RKO (cell line): ENCODE results near the gene KXD1.
"Not testable (repeated sequence)": the region's sequence is repeated elsewhere in the genome, so short reads cannot be mapped to it uniquely, and the experiment has no call there.

Experiments used
- DNase-seq: peaks from one replicate; pipeline ENCODE4 v3.0.0-alpha.2; 2016; ENCODE audit warnings: low spot score

Gene KXD1, protein sequence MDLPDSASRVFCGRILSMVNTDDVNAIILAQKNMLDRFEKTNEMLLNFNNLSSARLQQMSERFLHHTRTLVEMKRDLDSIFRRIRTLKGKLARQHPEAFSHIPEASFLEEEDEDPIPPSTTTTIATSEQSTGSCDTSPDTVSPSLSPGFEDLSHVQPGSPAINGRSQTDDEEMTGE

DNA sequence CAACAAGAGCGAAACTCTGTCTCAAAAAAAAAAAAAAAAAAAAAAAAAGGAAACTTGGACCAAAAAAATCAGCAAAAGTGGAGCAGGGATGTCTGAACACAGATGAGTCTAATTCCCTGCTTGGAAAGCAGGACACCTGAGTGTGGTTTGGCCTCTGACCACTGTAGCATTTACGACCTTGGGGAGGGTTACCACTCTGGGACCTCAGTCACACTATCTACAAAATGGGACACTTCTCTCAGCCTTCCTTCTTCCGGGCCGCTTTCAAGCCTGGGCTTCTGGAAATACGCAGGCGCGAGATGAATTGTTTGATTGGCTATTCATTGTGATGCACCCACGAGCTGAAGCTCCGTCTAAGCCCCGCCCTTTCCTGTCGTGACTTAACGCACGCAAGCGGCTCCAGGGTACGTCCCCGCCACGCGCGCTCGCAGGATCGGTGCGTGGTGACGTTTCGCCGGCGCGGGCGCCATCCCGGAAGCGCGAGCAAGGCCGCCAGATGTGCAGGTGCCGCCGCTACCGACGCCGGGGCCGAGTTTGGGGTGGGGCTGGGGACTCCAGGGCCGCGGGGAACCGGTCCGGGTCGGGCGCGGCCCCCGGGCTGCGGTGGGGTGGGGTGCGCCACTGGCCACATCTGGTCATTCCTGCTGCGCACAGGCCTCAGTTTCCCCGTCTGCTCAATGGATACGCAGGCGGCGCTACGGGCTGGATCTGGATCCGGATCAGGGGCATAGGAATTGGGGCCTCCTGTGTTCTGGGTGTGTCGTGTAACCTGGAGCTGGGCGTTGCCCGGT lies at the start of gene KXD1:
Gene KXD1, plus strand, starts transcription at position 460 of the 791 bp plus-strand sequence. CDS start 4,187 bp downstream, outside the sequence.
- peak; percentile 99 for DNase-seq

DNA sequence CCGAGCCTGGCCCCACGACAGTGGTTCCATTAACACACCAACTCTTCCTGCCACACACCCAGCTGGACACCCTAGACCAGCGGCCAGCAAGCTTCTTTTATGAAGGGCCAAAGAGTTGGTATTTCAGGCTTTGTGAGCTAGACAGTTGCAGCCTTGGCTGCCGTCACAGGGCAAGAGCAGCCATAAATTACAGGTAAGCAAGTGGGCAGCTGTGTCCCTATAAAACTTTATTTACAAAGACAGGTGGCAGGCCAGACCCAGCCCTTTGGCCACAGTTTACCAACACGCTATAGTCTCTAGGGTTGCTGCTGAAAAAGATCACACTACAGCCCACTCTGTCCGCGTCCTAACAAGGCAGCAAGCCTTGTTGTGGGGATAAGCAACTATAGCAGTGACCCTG lies 49.1 kb upstream of the KXD1 start:
- DNase-seq, result no peak

DNA sequence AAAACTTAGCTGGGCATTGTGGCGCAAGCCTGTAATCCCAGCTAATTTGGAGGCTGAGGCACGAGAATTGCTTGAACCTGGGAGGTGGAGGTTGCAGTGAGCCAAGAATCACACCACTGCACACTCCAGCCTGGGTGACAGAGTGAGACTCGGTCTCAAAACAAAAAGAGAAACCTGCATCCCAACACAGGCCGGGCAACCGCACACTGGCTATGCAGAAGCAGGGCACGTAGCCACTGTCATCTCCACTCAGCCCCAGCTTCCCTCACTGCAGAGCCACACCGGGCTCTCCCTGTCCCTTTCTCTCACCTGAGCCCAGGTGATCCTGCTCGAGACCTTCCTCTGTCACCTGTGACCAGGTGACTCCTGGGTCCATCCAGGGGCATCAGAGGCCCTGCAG lies 47.5 kb upstream of the KXD1 start:
- no peak for DNase-seq

DNA sequence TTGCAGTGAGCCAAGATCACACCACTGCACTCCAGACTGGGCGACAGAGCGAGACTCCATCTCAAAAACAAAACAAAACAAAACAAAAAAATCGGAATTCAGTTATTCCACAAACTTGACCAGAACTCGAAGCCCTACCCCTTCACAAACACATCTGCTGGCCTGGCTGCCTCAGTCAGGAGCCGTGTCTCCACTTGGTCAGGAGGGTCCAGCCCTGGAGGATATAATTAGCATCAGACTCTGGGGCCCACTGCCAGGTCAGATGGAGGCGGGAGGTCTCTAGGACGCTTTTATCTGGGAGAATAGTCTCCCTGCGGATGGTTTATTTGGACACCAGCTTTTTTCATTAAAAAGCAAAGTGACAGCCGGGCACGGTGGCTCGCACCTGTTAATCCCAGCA lies 43.8 kb upstream of the KXD1 start:
- no peak for DNase-seq

DNA sequence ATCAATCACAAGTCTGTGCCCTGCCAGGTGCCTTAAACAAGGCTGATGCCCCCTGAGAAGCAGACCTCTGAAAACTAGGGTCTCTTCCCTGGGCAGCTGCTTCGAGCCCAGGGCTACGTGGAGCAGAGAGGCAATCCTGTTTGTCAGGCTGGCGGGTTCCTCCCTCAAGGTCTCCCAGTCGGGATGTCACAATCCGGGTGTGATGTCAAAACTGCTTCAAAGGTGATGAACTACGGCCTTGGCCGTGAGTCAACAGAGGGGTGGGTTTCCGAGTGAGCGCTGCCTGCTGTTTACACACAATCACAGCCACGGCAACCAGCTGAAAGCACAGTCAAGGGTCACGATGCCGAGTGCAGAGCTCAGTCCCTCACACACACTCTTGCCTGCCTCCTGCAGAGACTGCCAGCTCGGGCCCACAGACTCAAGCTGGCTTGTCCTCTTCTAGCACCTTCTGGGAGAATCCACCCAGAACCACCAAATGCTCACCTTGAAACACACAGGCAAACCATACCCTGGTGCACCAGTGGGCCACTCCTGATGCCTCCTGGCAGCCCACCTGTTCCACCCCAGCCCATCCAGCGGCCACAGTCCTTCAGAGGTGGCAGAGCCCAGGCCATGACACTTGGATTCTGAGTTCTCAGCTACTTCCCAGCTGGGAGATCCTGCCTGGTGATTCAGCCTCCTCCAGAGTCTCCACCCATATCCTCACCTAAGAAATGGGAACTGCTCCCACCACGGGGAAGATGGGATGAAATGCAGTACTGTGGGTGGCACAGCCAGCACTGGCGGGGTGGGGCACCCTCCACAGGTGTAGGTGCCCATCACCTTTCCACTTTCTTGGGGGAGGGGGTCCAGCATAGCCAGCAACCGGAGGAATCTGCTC lies 42.6 kb upstream of the KXD1 start:
- DNase-seq, result no peak

DNA sequence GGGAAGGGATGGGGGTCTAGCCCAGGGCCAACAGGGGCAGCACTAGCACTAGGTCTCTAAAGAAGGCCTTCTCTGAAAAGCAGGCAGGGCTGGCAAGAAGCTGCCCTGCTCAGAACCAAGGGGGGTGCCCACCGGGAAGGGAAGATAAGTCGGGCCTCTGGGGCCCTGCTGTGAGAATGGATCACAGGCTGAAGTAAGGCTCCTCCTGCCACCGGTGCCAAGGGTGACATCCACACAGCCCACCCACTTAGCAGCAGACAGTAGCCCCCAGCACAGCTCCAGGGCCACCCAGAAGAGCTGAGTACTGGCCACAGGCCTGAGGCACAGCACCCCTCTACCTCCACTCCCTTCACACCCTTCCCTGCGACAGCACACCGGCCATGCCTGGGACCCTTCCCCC lies 41.7 kb upstream of the KXD1 start:
- no peak for DNase-seq

DNA sequence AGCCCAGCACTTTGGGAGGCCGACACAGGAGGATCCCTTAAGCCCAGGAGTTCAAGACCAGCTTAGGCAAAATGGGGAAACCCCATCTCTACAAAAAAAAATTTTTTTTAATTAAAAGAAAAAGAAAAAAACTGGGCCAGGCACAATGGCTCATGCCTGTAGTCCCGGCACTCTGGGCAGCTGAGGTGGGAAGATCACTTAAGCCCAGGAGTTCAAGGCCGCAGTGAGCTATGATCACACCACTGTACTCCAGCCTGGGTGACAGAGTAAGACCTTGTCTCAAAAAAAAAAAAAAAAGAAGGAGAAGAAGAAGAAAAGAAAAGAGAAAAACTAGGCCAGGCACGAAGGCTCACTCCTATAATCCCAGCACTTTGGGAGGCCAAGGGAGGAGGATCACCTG lies 40.1 kb upstream of the KXD1 start:
- no peak for DNase-seq

DNA sequence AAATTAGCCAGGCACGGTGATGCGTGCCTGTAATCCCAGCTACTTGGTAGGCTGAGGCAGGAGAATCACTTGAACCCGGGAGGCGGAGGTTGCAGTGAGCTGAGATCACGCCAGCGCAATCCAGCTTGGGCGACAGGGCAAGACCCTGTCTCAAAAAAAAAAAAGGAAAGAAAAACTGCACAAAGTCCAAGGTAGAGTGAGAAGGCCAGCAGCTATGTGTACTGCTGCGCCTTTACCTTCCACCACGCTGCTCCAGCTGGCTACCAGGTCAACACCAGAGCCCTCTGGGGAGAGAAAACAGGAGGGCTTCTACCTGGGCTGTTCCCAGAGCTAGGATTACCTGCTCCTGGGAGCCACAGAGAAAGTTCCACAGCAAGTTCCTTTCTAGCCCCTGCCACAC lies 39.0 kb upstream of the KXD1 start:
- DNase-seq, result no peak

DNA sequence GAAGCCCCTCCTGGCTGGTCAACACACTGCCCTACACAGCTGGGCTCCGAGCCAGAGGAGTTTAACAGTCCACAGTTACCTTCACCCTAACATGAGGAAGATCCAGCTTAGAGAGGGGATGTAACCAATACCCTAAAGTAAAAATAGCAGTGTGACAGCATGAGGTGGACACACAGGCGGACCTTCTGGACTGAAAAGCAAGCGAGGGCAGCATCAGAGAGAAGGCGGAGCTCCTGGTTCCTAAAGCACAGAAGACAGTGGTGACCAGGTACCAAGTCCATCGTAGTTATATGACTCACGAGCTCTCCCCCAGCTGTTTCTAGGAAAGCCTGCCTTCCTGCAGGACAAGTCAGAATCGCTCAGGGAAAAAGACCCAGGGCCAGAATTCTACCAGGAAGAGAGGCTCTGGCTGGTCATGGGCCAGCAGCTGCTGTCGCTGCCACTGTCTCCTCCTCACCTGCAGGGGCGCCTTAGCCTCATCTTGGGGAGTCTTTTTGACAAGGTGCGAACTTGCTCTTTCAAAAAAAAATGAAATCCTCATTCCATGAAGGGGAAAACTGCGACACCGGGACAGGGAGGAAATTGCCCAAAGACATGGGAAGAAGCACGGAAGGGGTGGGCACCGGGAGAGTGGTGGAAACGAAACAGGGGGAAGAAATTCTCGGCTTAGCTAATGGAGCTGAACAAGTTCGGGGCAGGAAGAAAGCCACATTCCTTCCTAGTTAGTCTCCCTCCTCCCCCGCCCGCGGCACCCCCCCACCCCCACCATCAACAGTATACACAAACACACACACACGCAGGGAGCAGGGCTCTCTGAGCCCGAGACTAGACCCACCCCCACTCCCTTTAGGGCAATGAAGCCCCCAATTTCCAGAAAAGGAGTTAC lies 37.5 kb upstream of the KXD1 start:
- DNase-seq, result peak; percentile 88

DNA sequence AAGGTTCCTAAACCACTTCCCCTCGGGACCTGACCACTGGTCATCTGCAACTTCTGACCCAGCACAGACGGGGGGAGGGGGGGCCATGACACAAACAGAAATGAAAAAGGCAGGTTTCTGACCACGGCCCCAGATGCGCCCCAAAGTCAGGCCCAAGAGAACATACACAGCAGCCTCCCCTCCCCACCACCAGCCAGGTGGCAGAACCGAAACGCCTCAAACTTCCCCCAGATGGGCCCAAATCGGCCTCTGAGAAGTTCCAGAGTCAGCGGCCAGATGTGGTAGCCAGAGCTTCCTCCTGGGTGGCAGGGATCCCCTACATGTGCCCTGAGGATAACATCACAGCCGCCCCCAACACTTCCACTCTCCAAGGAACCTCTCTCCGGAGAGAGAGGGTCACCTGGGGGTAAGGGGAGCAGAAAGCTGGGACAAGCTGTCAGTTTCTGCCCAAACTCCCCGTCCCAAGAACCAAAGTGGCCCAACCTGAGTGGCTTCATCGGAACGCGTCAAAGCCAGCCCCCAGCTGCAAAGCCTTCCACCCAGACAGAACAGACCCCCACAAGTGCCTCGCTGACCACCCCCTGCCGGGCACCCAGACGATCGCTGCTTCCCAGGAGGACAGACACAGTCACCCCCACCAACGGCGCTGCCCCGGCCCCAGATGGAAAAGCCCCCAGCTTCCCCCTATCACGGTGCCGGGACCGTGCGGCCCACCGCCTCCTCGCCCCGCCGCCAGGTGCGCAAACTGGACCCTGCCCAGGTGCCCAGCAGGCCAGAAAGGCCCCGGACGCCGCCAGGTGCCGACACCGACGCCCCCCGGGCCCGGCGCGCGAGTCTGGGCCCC lies 36.6 kb upstream of the KXD1 start:
- peak; percentile 28 for DNase-seq

DNA sequence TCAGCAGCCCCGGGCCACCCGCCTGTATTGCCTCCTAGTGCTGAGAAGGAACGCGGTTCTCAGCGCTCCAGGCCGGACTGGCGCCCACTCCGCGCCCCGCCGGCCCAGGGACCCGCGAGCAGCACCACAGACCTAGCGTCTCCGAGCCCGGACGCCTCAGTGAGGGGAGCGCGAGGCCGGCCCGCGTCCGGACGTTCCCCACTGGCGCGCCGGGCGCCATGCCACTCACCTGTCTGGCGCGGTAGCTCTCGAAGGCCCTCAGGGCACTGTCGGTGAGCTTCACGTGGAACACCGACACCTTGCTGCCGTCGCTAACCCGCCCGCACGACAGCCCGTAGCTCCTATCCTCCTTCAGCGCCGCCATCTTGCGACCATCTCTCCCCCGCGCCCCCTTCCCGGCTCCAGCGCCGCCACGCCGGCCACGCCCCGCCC lies 36.0 kb upstream of the KXD1 start, which contains the start of gene ELL:
Gene ELL, minus strand, starts transcription at position 379 of the 432 bp plus-strand sequence. Its CDS starts 15 bp downstream, at position 364.
- DNase-seq, result no peak

DNA sequence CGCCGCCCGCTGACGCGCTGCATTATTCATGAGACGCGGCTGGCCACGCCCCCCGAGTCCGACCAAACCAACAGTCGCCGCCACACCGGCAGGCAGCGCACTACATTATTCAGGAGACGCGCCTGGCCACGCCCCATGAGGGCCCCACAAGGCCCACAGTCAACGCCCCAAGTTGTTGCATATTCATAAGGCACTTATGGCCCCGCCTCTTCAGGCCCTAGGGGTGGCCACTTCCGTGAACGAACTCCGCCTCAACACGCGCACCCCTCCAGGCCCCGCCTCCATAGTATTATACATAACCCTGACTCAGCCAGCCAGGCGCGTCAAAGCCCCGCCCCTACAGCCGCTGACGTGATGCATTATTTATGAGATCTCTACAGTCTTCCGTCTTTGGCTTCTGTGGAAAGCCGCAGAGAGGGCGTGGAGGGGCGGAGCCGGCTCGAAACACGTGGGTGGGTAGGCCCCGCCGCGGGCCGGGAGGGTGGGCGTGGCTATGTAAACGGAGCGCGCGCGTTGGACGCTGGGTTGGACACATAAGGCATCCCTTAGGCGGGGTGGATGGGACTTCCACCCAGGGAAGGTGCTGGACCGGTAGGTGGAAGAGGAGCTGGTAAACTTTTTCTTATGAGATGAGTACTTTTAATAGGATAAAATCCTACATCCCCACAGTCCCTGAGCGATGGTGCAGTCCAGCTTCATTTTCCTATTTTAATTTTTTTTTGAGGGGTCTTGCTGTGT lies 35.4 kb upstream of the KXD1 start:
- peak; percentile 100 for DNase-seq

DNA sequence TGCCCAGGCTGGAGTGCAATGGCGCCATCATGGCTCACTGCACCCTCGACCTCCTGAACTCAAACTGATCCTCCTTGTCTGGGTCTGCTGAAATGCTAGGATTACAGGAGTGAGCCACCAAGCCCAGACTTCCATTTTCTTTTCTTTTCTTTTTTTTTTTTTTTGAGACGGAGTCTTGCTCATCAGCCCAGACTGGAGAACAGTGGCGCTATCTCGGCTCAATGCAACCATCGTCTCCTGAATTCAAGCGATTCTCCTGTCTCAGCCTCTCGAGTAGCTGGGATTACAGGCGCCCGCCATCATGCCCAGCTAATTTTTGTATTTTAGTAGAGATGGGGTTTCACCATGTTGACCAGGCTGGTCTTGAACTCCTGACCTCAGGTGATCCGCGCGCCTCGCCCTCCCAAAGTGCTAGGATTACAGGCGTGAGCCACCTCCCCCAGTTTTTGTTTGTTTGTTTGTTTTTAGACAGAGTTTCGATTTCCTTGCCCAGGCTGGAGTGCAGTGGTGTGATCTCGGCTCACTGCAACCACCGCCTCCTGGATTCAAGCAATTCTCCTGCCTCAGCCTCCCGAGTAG lies 34.7 kb upstream of the KXD1 start:
- not testable (repeated sequence) for DNase-seq

DNA sequence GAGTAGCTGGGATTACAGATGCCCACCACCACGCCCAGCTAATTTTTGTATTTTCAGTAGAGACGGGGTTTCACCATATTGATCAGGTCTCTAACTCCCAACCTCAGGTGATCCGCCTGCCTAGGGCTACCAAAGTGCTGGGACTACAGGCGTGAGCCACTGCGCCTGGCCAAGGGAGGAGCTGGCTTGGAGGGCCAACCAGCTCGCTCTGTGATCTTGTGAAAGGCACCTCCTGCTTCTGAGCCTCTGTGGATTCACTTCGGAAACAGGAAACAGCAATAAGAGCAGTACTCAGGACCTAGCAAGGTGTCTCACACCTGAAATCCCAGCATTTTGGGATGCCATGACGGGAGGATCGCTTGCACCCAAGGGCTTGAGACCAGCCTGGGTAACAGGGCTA lies 33.8 kb upstream of the KXD1 start:
- DNase-seq, result no peak

DNA sequence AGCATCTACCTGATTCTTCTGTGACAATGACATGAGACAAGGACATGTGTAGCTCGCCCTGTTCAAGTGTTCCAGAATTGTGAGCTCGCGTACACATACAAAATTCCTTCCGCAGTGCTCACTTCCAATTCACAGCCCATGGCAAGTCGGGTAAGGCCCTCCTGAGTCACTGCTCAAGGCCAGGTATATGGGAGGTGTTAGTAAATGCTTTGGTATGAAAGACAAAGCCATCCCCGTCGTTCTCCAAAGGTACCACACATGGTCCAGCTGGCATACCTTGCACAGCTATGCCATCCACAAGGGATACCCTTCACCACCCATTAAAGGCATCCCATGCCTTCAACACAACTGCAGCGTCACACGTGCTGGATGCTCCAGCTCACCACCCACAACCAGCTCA lies 31.4 kb upstream of the KXD1 start:
- DNase-seq, result no peak

DNA sequence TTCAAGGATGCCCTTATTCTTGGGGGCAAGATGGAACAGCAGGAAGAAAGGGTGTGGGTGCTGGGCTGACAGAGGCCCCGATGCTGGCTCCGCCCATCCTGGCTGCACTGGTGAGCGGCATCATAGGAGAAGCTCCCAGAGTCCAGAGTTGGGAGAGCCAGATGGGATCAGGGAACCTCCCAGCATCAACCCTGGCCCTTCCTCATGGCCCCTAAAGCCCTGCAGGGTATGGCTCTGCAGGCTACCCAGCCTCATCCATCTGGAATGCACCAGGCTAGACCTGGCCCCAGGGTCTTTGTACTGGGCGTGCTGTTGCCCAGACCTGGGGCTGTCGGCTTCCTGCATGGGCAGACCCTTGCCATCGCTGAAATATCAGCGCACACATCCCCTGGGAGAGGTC lies 27.9 kb upstream of the KXD1 start:
- no peak for DNase-seq

DNA sequence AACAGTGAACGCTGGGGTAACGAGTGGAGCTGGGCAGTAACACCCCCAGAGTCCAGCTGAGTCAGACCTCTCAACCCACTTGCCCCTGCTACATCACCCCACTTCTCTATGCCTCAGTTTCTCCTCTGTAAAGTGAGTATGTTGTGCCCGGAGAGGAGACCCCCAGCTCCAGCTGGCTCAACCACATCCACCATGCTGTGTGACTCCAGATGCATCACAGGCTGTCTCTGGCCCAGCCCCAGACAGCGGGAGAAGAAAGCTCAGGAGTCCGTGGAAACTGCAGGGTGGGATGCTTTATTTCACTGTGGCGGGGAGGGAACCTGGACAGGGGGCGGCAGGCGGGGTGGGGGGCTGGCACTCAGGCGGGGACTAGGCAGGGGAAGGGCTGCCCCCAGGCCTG lies 26.2 kb upstream of the KXD1 start:
- DNase-seq, result no peak

DNA sequence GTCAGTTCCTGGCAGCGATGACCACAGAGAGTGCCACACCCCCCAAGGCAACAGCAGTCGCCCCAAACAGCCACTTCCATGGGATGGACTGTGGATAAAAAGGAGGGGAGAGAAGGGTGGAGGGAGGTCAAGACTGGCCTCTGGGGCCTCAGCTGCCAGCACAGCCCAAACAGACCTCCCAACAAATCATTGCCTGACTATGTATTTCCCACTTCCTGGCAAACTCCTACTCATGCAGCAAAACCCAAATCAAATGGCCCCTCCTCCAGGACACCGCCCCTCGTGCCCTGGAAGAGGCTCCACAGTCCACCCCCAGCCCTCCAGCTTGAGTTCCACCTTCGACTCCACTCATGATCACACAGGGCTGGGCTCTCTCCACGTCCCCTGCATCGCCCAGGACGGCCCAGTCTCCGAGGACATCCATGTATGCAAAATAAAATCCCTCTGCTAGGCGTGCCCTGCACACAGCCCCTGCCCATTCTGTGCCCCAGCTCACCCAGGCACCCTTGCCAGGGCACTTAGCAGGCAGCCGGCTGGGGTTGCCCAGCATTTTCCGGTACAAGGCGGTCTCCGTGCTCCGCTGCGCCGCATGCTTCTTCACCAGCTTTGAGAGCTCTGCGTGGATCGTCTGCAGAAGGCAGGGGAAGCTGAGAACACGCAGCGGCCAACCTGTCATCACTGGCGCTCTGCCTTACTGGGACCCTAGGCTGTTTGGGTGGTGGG lies 25.3 kb upstream of the KXD1 start:
- no peak for DNase-seq

DNA sequence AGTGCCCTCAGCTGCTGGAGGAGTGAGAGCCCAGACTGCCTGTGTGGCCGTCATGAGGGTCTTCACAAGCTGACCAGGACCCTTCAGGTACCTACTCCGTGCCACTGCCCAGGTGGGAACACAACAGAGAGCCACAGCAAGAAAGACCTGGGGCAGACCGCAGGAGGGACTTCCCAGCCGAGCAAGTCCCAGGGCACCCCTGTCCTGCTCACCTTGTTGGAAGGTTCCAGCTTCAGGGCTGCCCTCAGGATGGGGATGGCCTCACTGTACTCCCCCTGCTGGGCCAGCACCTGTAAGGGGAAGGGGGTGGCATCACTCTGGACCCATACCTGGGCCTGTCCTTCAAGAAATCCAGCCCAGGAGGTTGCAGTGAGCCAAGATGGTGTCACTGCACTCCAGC lies 24.6 kb upstream of the KXD1 start:
- no peak for DNase-seq
